GM03348 (cell line): Measurements from ENCODE around the gene ESRRG.

Experiments
- DNase-seq: peaks from one replicate; pipeline ENCODE4 v3.0.0; 2012; ENCODE audit warnings: low spot score

ESRRG gene

DNA sequence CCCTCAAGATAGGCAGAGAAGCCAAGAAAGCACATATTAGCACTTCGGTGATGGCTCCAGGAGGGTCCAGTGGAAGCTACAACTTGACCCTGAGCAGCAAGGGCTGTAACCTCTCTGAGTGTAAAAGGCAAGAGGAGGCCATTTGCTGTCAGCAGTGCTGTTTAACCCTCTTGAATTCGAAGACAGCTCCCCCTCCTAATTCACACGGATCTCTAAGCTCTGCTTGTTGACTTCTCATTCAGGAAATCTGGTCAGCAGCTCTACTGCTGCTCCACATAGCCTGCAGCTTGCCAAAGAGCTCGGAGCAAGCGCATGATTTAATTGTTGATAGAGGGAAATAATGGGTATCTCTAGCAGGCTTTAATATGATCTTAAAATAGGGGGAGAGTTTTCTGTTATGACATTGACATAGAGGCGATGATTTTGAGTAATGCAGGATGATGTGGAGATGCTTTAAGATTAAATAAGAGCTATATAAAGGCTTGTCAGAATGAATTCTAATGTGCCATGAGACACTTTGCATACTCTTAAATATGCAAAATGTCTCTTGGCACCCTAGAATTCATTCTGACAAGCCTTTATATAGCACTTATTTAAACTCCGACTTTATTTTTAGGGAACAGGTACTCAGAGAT is 220.6 kb downstream of the ESRRG start:
- no peak for DNase-seq

DNA sequence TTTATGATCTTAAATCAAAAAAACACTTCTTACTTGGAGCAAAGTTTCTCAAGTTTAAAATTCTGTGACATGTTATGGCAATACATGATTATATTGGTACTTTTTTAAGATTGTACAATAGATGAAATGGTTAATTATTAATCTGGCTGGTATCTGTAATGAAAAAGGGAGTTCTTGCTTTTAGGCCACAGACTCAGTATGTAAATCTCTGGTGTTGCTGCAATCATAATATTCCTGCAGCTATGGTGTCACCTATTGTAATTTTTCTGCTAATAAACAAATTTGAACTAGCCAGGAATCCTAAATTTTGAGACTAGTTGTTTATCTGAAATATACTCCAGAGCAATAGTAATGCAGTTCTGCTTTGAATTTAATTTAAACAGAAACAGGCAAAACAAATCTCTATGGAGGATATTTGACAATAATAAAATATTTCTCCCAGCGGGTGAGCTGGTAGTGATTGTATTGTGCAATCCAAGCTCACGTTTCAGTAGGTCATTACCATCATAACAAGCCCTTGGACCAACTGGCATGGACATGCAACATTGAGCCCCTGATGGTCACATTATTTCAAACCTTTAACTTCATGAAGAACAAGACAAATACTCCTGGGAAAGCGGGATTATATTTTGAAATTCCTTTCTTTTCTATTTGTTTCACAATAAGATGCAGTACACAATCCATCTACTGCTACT is 222.8 kb downstream of the ESRRG start:
- DNase-seq = no peak

DNA sequence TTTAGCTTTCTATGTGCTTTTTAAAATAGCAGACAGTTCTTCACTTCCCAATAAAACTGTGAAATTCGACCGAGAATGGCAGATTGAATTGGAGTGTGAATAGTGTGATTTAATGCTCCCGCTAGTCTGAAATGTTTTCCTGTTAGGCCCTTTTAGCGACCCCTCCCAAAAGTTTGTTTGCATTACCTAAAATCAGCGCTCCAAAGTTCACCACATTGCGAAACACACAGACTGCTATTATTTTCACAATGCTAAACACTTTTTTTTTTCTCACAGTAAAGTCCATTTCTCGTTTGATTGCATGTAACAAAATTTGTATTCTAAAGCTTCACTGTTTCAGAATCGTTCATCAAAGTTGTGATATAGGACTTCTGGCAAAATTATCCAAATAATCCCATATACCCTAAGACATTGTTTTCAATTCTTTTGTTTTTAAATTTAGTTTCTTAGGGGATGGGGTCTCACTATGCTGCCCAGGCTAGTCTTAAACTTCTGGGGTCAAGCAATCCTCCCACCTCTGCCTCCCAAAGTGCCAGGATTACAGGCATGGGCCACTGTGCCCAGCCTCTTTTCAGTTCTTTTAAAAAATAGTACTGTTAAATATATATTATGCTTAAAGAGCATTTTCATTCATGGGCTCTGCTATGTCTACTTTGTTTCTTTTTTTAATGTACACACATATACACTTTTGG is 223.5 kb downstream of the ESRRG start:
- DNase-seq = no peak

DNA sequence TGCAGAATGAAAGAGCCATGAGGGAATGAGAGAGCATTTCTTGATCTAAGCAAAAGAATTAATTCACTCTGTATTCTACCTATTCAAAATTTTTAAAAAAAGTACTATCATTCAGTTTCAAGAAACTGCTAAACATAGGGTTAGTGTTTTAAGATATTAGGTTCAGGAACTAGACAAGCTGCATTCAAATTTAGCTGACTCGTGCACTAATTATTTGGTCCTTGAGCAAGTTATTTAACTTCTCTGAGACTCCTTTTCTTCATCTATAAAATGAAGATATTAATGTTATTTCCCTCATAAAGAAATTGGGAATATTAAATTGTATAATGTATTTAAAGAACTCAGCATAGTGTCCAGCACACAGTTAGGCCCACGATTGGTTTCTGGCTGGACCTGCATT is 225.0 kb downstream of the ESRRG start:
- DNase-seq = no peak

DNA sequence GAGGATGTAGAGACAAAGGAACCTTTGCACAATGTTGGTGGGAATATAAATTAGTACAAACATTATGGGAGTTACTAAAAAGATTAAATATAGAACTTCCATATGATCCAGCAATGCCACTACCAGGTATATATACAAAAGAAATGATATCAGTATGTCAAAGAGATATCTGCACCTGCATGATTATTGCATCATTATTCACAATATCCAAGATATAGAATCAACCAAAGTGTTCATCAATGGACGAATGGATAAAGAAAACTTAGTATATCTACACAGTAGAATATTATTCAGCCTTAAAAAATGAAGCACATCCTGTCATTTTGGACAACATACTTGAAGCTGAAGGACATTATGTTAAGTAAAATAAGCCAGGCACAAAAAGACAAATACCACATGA is 238.2 kb downstream of the ESRRG start:
- no peak for DNase-seq

- DNase-seq = no peak
Measured at GRCh38 chr1:216483672-216484401, 239.4 kb downstream of the ESRRG start.

DNA sequence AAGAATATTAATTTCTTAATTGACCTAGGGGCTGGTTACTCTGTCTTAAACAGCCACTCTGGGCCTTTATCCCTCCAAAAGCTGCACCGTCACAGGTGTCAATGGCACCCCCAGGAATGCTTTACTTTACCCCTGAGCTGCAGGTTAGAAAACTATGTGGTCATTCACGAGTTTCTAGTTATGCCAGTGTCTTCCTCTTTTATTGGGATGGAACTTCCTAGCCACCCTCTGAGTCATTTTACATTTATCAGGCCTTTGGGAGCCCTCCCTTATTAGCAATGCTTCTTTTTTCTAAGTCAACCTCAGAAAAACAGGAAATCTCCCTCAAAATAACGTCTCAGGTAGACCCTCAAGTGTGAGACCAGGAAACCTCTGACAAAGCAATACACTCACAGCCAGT is 240.6 kb downstream of the ESRRG start:
- no peak for DNase-seq

- no peak for DNase-seq
Measured at GRCh38 chr1:216478238-216478637, 245.0 kb downstream of the ESRRG start.

GRCh38 chr1:216476341-216476740 is 246.9 kb downstream of the ESRRG start:
- no peak for DNase-seq

GRCh38 chr1:216475659-216476276 is 247.5 kb downstream of the ESRRG start:
- no peak for DNase-seq

DNA sequence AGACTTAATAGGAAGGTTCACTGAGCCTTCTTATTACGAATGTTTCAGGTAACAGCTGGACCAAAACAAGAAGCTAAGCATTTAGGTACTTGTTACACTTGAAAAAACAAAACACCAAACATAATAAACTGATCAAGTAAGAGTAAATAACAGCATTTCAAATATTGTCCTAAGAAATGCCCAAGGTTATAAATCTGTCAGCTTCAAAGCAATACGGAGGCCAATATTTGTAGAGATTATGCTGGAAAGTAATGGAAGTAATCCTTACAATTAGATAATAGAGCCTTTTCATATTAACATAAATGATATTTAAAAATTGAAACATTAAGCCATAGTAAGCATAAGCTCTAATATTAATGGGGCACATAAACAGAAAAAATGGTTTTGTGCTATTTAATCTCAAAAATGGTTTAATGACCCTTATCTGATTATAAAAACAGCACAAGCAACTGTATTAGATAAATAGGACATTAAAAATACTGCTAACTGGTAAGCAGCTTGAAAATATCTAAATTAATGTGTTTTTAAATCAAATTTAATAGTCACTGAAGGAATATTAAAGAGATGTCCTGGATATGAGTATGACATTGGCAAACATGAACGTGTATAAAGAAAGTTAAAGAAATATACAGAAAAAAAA is 256.9 kb downstream of the ESRRG start:
- no peak for DNase-seq

DNA sequence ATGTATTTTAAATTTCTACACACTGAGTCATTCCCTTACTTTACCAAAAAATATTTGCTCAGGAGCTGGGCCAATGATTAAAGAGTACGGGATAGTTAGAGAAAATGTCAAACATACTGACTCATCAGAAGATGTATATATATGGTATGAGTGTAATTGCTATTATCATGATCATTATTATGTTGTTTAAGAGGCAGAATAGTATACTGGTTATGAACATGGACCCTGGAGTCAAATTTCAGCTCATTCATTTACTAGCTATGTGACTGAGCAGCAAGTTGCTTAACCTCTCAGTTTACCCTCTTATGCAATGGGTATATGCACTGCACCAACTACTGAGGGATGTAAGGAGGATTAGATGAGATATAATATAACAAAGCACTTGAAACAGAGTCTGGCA is 258.7 kb downstream of the ESRRG start:
- DNase-seq = peak; percentile 31

DNA sequence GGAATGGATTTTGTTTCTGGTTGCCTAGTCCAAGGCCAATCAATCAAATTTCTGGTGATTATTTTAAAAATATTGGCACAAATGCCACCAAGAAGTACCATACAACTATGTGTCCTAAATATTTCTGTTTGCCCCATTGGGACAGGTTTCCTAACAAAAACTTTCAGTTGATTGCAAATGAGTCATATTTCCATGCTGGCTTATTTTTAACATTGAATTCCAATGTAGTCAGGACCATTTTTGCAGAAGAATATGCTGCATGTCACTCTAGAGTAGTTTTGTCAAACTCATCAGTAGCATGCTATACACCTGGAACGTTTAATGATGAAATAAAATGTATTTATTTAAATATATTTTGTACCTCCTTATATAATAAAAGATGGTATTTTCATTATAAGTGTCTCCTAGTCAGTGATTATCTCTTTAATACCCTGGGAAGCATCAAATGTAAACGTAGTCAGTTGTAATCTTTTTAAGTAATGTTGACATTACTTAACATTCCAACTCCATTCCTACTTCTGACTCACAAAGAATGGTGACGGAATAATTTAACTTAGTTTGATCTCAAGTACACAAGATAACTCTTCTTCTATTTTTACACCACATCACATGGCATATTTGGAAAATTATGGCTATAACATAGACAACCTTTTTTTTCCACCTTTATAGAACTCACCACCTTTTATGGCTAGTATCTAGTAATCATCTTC is 261.0 kb downstream of the ESRRG start:
- DNase-seq = no peak

DNA sequence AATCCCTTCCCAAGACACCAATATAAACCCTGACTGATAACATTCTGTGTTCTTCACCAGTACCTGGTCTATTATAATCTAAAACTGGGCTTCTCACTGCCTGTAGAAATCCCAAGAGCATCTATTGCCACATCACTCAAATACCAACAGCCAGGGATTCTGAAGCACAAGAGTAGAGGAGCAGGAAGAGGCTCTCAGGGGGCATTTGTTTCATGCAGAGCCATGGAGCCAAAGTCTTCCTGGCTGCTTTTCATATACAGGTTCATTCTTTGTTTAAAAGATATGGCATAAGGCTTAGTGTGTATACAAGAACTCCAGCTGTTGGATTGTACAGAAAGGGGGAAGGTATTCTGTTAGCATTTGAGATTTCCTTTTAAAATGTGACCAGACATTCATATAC is 261.8 kb downstream of the ESRRG start:
- DNase-seq = no peak

GRCh38 chr1:216459651-216460207 is 263.5 kb downstream of the ESRRG start:
- DNase-seq = no peak

- DNase-seq = no peak
Measured at GRCh38 chr1:216458812-216459211, 264.4 kb downstream of the ESRRG start.

- DNase-seq = no peak
Measured at GRCh38 chr1:216457356-216457755, 265.9 kb downstream of the ESRRG start.

GRCh38 chr1:216456682-216457081 is 266.5 kb downstream of the ESRRG start:
- peak; percentile 17 for DNase-seq

- no peak for DNase-seq
Measured at GRCh38 chr1:216453777-216454176, 269.5 kb downstream of the ESRRG start.
